HCT116 (cell line): Measurements from ENCODE around the gene PFKP. TPM values are rescaled to one million over a fixed set of nuclear protein-coding genes. Genes with fewer than 3 reads are reported as not detected.

Experiments used
- ATAC-seq: fragments of 200-7000 bp; cut with Tn5 transposase; 2 replicates; pipeline ENCODE4 v1.9.1; 2020; ENCODE audit warnings: mild to moderate bottlenecking, moderate library complexity
- BruUV-seq: library from RNA; stranded (reverse); fragments of 400-500 nt; replicated peaks from 2 replicates; lab custom pipeline; 2021; lab: Mats Ljungman, UMichigan
- CTCF ChIA-PET: fragments of 300-600 bp; sonication (Branson Sonifier 250); formaldehyde crosslinking; loops from one replicate; lab custom pipeline; 2021; ENCODE audit warnings: antibody characterized with exemption; lab: Charles Lee
- POLR2A ChIA-PET: fragments of 300-600, 350-600 bp; sonication (Branson Sonifier 250); formaldehyde crosslinking; loops from one replicate; lab custom pipeline; 2021; ENCODE audit warnings: antibody characterized with exemption; lab: Charles Lee
- RAD21 ChIA-PET, 2 experiments: fragments of 300-600 bp; sonication (Branson Sonifier 250); formaldehyde crosslinking; loops; one replicate each; lab custom pipeline; 2023; ENCODE audit warnings: low total read pairs in 2 of 2; ENCODE audit not compliant: uncharacterized antibody in 2 of 2, unreplicated experiment in 2 of 2, low non-redundant PET in 1 of 2; lab: Charles Lee
- DNase-seq: peaks from one replicate; pipeline ENCODE4 v3.0.0-alpha.2; 2010; ENCODE audit warnings: low read depth, low spot score
- H2AFZ ChIP-seq: fragments of 200-600 bp; shearing (Covaris generic), sonication (generic); 2 replicates; pipeline ENCODE4 v1.6.1; 2017; ENCODE audit warnings: low read depth, mixed run types, mixed read lengths, antibody characterized with exemption, low read length; ENCODE audit not compliant: poor library complexity, severe bottlenecking
- H3K27ac ChIP-seq: 2 replicates; pipeline ENCODE4 v1.5.1; 2012; ENCODE audit warnings: low read depth, low read length
- H3K27me3 ChIP-seq: fragments of 200-600 bp; sonication (generic); 2 replicates; pipeline ENCODE4 v1.6.1; 2016; ENCODE audit warnings: mixed run types, low read length, mixed read lengths; ENCODE audit not compliant: insufficient read depth
- H3K36me3 ChIP-seq, 2 experiments: fragments of 200-500 bp in 1 of 2; fragments of 200-600 bp in 1 of 2; sonication (Bioruptor generic) in 1 of 2; sonication (generic) in 1 of 2; 2 replicates each; pipeline versions ENCODE4 v1.5.1 to v1.6.1; 2014 to 2016; ENCODE audit warnings: low read length in 2 of 2, inconsistent platforms in 1 of 2, mixed read lengths in 1 of 2, mixed run types in 1 of 2; ENCODE audit not compliant: insufficient read depth in 2 of 2, control insufficient read depth in 1 of 2
- H3K4me1 ChIP-seq, 2 experiments: fragments of 200-600 bp in 1 of 2; sonication (generic) in 1 of 2; 2 replicates each; pipeline versions ENCODE4 v1.5.1 to v1.6.1; 2012 to 2017; ENCODE audit warnings: low read length in 2 of 2, inconsistent platforms in 1 of 2, mild to moderate bottlenecking in 1 of 2, mixed read lengths in 1 of 2, mixed run types in 1 of 2, moderate library complexity in 1 of 2; ENCODE audit not compliant: insufficient read depth in 2 of 2, control insufficient read depth in 1 of 2
- H3K4me2 ChIP-seq: fragments of 200-600 bp; sonication (generic); 2 replicates; pipeline ENCODE4 v1.6.1; 2017; ENCODE audit warnings: mixed run types, low read length, mixed read lengths
- H3K4me3 ChIP-seq, 2 experiments: fragments of 200-600 bp in 1 of 2; sonication (generic) in 1 of 2; replicated peaks in 1 of 2; 2 replicates each; pipeline ENCODE4 v1.5.1; 2011 to 2016; ENCODE audit warnings: low read length in 2 of 2, control low read depth in 1 of 2, low read depth in 1 of 2, mild to moderate bottlenecking in 1 of 2, mixed read lengths in 1 of 2, mixed run types in 1 of 2
- H3K79me2 ChIP-seq: fragments of 200-600 bp; sonication (generic); 2 replicates; pipeline ENCODE4 v1.6.1; 2017; ENCODE audit warnings: mild to moderate bottlenecking, mixed run types, low read length, moderate library complexity, mixed read lengths; ENCODE audit not compliant: insufficient read depth
- H3K9ac ChIP-seq: fragments of 200-600 bp; sonication (generic); 2 replicates; pipeline ENCODE4 v1.6.1; 2016; ENCODE audit warnings: low read length, mixed read lengths
- H3K9me2 ChIP-seq: fragments of 200-600 bp; sonication (generic), shearing (Covaris generic); 2 replicates; pipeline ENCODE4 v1.6.1; 2017; ENCODE audit warnings: mixed run types, mild to moderate bottlenecking, moderate library complexity; ENCODE audit not compliant: insufficient read depth
- H3K9me3 ChIP-seq, 2 experiments: fragments of 200-500 bp in 1 of 2; fragments of 200-600 bp in 1 of 2; sonication (Bioruptor generic) in 1 of 2; sonication (generic) in 1 of 2; 2 replicates each; pipeline ENCODE4 v1.6.1; 2014 to 2017; ENCODE audit warnings: low read length in 2 of 2, mixed read lengths in 2 of 2, inconsistent platforms in 1 of 2, low read depth in 1 of 2, mild to moderate bottlenecking in 1 of 2, mixed run types in 1 of 2, moderate library complexity in 1 of 2; ENCODE audit not compliant: control insufficient read depth in 1 of 2, insufficient read depth in 1 of 2
- H4K20me1 ChIP-seq: fragments of 200-600 bp; sonication (generic), shearing (Covaris generic); 2 replicates; pipeline ENCODE4 v1.6.1; 2017; ENCODE audit warnings: mixed run types, mild to moderate bottlenecking, moderate library complexity; ENCODE audit not compliant: insufficient read depth
- CEBPB ChIP-seq: IDR thresholded peaks from 2 replicates; pipeline ENCODE4 v1.6.1; 2012; ENCODE audit warnings: low read depth
- EZH2phosphoT487 ChIP-seq: fragments of 200-600 bp; IDR thresholded peaks from 2 replicates; pipeline ENCODE4 v1.6.1; 2018; ENCODE audit warnings: antibody characterized with exemption, borderline replicate concordance
- RAD21 ChIP-seq: IDR thresholded peaks from 2 replicates; pipeline ENCODE4 v1.6.1; 2012; ENCODE audit warnings: low read depth, mild to moderate bottlenecking
- SIN3A ChIP-seq: IDR thresholded peaks from 2 replicates; pipeline ENCODE4 v1.6.1; 2012; ENCODE audit warnings: low read depth
- SP1 ChIP-seq: IDR thresholded peaks from 2 replicates; pipeline ENCODE4 v1.6.1; 2012; ENCODE audit warnings: low read depth
- ZFX ChIP-seq: fragments of 450-650 bp; IDR thresholded peaks from 2 replicates; pipeline ENCODE4 v1.6.1; 2017
- ZNF274 ChIP-seq: fragments of 200-500 bp; sonication (Bioruptor generic); IDR thresholded peaks from 2 replicates; pipeline ENCODE4 v1.6.1; 2014; ENCODE audit warnings: mild to moderate bottlenecking, low read depth, low read length, inconsistent platforms
- intact Hi-C: fragments of 100-400 bp; cut with micrococcal nuclease; formaldehyde crosslinking; loops from 2 replicates; pipeline ENCODE4 v1.10.0; 2022
- total RNA-seq: library from RNA; stranded (reverse); gene quantifications from one replicate; pipeline ENCODE4 v1.2.1, GENCODE V29; 2021; ENCODE audit not compliant: unreplicated experiment
- TF ChIP-seq, protein P1 (sequence below): IDR thresholded peaks from 2 replicates; pipeline ENCODE4 v1.6.1; 2011; ENCODE audit warnings: mild to moderate bottlenecking, low read length, moderate library complexity; ENCODE audit not compliant: insufficient replicate concordance; ENCODE audit errors: extremely low read depth
- TF ChIP-seq, protein P2 (sequence below): IDR thresholded peaks from 2 replicates; pipeline ENCODE4 v1.6.1; 2012

The PFKP gene
- total RNA-seq, 1 experiment from 2014 or later, result 237 TPM

GRCh38 chr10:3098689-3099088 lies 31.3 kb downstream of the PFKP start (continued):
- TF ChIP-seq RAD21 (no peak), ZNF274 (no peak), CEBPB (no peak), SP1 (no peak)
- TF ChIP-seq, protein P1, sequence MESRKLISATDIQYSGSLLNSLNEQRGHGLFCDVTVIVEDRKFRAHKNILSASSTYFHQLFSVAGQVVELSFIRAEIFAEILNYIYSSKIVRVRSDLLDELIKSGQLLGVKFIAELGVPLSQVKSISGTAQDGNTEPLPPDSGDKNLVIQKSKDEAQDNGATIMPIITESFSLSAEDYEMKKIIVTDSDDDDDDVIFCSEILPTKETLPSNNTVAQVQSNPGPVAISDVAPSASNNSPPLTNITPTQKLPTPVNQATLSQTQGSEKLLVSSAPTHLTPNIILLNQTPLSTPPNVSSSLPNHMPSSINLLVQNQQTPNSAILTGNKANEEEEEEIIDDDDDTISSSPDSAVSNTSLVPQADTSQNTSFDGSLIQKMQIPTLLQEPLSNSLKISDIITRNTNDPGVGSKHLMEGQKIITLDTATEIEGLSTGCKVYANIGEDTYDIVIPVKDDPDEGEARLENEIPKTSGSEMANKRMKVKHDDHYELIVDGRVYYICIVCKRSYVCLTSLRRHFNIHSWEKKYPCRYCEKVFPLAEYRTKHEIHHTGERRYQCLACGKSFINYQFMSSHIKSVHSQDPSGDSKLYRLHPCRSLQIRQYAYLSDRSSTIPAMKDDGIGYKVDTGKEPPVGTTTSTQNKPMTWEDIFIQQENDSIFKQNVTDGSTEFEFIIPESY, result no peak

DNA sequence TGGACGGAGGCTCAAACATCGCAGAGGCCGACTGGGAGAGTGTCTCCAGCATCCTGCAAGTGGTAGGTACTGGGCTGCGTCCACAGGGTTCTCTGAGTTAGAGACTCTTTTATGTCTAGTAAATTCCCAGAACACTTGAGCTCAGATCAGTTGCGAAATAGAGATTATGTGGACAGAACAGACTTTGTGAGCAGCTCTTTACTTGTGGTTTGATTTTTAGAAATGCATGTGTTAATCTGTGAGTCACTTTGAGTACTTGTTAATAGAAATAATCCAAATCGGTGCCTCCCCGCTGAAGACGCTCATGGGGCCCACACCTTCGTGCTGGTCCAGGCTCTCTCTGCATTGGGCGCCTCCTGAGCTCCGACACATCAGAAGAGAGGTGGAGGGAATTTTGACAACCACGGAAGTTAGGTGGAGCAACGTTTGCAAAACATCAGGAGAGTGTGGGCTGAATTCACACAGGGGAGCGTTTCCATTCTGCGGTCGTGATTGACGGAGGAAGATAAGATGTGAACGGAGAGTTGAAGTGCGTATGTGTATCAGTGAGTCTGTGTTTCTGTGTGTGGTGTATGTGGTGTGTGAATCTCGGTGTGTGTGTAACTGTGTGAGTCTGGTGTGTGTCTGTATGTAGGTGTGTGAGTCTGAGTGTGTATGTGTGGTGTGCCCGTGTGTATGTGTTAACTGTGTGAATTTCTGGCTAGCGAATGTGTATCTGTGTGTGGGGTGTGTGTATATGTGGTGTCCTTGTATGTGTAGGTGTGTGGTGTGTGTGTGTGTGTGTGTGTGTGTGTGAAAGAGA lies 32.1 kb downstream of the PFKP start:
- H3K4me2 ChIP-seq, result no peak overlapping the region
- CTCF ChIA-PET, result no interaction called here
- no TSS peak for BruUV-seq
- no peak overlapping the region for H3K4me3 ChIP-seq
- no peaks in the 10 kb centered on the region for H3K9me2 ChIP-seq
- RAD21 ChIA-PET, result no interaction called here
- H3K79me2 ChIP-seq, result peaks cover 82% of the 10 kb centered on the region
- TF ChIP-seq ZFX, result no peak
- no peak for TF ChIP-seq CEBPB
- TF ChIP-seq EZH2phosphoT487, result no peak
- no peak for TF ChIP-seq SIN3A
- TF ChIP-seq, protein P2, sequence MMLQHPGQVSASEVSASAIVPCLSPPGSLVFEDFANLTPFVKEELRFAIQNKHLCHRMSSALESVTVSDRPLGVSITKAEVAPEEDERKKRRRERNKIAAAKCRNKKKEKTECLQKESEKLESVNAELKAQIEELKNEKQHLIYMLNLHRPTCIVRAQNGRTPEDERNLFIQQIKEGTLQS, result no peak
- no peaks in the 10 kb centered on the region for H3K9me3 ChIP-seq
- H4K20me1 ChIP-seq, result no peaks in the 10 kb centered on the region
- H3K27me3 ChIP-seq, result no peaks in the 10 kb centered on the region
- H3K4me1 ChIP-seq, result peaks cover 25 to 31% of the 10 kb centered on the region in 2 experiments
- POLR2A ChIA-PET, result no interaction called here
- DNase-seq (no peak), ATAC-seq (no peak)
- no peak overlapping the region for H3K9ac ChIP-seq
- H3K36me3 ChIP-seq, result peaks cover 35 to 54% of the 10 kb centered on the region in 2 experiments
- intact Hi-C loops, result loop anchor here (10.0 kb wide), 1 partner anchor 665 kb away; no protein-coding TSS in a partner anchor
- no peak overlapping the region for H2AFZ ChIP-seq
- H3K27ac ChIP-seq, result no peak overlapping the region
